ENCODE results near the gene POLE.

The POLE gene

DNA sequence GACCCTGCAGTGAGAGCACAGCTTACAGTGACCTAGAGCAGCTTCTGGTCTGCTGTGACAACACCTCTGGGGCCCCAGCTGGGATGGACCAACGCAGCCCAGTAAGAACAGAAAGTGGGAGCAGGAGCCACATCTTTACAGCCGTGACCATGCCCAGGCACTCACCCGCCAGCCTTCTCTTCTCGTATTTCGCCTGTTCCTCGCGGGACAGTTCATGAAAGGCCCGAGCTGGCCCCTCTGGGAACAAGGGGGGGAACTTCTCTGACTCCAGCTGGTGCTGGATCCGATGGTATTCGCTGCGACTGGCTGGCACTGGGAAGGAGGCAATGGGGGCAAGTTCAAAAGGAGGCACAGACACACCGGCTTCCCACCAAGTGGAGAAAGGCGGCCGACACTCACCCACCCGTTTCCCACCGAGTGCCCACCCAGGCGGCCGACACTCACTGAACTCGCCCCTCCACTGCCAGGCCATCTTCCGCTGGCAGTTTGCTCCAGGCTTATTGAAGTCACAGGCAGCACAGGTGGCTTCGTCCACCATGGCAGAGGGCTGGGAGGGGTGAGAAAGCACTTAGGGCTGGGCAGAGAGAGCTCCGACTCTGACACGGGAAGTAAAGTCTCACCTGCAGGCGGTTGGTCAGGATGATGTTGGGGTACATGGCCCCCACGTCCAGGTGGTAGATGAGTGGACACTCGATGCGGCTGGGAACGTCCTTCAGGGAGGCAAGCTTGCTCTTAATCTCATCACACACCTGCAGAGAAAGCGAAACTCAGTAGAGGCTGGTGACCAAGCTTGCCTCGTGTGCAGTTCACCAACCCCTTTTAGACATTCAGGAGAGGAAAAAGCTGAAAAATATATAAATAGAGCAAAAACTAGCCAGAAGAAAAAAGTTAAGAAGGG, 18.7 kb downstream of the POLE start:
- TF ChIP-seq MYC (IDR thresholded peaks at IDR 0.05; ENCODE audit: low read depth, low read length): no peak
- TF ChIP-seq, protein P1, sequence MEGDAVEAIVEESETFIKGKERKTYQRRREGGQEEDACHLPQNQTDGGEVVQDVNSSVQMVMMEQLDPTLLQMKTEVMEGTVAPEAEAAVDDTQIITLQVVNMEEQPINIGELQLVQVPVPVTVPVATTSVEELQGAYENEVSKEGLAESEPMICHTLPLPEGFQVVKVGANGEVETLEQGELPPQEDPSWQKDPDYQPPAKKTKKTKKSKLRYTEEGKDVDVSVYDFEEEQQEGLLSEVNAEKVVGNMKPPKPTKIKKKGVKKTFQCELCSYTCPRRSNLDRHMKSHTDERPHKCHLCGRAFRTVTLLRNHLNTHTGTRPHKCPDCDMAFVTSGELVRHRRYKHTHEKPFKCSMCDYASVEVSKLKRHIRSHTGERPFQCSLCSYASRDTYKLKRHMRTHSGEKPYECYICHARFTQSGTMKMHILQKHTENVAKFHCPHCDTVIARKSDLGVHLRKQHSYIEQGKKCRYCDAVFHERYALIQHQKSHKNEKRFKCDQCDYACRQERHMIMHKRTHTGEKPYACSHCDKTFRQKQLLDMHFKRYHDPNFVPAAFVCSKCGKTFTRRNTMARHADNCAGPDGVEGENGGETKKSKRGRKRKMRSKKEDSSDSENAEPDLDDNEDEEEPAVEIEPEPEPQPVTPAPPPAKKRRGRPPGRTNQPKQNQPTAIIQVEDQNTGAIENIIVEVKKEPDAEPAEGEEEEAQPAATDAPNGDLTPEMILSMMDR (IDR thresholded peaks at IDR 0.05; ENCODE audit: low read depth, low read length): no peak
- TF ChIP-seq, protein P2, sequence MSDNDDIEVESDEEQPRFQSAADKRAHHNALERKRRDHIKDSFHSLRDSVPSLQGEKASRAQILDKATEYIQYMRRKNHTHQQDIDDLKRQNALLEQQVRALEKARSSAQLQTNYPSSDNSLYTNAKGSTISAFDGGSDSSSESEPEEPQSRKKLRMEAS (IDR thresholded peaks at IDR 0.05; ENCODE audit: low read depth, low read length): no peak
- TF ChIP-seq POLR2A (IDR thresholded peaks at IDR 0.05; ENCODE audit: extremely low read depth, insufficient read length): no peak
- DNase-seq (ENCODE audit: low read depth): no peak
- no peak overlapping the region for H3K4me3 ChIP-seq (ENCODE audit: low read depth, low read length)

DNA sequence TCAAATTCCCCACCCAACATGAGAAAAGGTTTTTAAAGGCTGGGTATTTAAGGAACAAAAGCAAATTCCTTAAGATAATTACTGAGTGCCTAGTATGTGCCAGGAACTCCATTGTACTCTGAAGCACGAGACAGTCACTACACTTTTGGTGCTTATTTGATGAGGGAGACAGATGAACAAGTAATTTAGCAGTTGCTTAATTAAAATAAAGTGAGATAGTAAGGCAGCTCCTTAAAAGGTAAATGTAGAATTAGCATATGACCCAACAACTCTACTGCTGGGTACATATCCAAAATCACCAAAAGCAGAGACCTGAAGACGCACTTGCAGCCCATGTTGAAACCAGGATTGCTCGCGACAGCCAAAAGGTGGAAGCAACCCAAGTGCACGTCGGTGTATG, 21.3 kb downstream of the POLE start:
- no peak overlapping the region for H3K4me3 ChIP-seq (ENCODE audit: low read depth, low read length)
- DNase-seq (ENCODE audit: low read depth): no peak
- TF ChIP-seq POLR2A (IDR thresholded peaks at IDR 0.05; ENCODE audit: extremely low read depth, insufficient read length) (no peak), MYC (IDR thresholded peaks at IDR 0.05; ENCODE audit: low read depth, low read length) (no peak)
- TF ChIP-seq, protein P1 (IDR thresholded peaks at IDR 0.05; ENCODE audit: low read depth, low read length): no peak
- TF ChIP-seq, protein P2 (IDR thresholded peaks at IDR 0.05; ENCODE audit: low read depth, low read length): no peak

DNA sequence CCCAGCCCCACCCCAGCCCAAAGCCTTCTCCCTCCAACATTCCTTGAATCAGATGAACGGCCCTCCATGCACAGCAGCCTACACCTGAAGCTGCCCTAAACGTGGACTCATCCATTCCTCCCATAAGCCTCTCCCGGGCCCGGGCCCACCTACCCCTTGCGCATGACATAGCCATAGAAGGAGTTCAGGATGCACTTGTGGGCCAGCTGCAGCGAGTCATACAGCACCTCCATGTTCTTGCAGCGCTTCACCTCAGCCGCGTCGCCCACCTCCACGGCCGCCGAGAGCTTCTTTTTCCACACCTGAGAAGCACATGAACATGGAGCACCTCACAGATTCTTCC, 22.0 kb downstream of the POLE start:
- no peak overlapping the region for H3K4me3 ChIP-seq (ENCODE audit: low read depth, low read length)
- no peak for TF ChIP-seq MYC (IDR thresholded peaks at IDR 0.05; ENCODE audit: low read depth, low read length)
- no peak for DNase-seq (ENCODE audit: low read depth)

DNA sequence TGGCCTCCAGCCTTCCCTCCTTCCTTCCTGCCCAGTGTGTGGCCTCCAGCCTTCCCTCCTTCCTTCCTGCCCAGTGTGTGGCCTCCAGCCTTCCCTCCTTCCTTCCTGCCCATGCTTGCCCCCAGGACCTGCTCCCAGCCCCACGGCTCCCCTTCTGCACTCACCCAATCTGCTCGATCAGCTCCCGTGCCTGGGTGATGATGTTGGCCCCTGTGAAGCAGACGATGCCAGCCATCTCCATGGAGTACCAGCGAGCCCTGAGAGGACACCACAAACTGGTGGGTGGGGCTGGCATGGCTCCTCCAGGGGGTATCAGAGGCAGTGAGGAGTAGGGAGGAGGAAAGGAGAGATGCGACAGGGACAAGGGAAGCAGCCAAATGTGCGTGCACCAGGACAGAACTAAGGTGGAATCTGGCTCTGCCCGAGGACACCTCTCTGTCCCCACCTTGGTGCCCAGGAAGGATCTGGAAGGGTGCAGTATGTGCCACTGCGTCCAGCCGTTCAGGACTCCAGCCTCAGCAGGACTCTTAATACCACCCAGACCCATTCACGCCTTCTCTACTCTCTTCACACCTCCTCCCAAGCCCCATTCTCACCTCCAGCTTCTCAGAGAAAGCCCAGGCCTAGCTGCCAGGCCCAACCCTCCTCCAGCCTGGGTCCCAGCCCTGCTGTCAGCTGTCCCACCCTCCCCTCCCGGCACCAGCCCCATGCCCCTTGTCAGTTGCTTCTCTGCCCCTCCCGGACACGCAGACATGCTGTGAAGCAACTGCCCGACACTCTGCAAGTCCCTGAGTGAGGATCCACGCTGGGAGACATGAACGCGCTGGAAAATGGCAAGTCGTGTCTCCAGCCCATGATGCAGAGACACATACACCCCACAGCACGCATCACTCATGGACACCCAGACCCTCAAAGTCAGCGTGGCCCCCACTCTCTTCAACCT, 22.7 kb downstream of the POLE start:
- DNase-seq (ENCODE audit: low read depth): no peak
- TF ChIP-seq, protein P1 (IDR thresholded peaks at IDR 0.05; ENCODE audit: low read depth, low read length): no peak
- TF ChIP-seq, protein P2 (IDR thresholded peaks at IDR 0.05; ENCODE audit: low read depth, low read length): no peak
- TF ChIP-seq POLR2A (IDR thresholded peaks at IDR 0.05; ENCODE audit: extremely low read depth, insufficient read length) (no peak), MYC (IDR thresholded peaks at IDR 0.05; ENCODE audit: low read depth, low read length) (no peak)
- no peak overlapping the region for H3K4me3 ChIP-seq (ENCODE audit: low read depth, low read length)

DNA sequence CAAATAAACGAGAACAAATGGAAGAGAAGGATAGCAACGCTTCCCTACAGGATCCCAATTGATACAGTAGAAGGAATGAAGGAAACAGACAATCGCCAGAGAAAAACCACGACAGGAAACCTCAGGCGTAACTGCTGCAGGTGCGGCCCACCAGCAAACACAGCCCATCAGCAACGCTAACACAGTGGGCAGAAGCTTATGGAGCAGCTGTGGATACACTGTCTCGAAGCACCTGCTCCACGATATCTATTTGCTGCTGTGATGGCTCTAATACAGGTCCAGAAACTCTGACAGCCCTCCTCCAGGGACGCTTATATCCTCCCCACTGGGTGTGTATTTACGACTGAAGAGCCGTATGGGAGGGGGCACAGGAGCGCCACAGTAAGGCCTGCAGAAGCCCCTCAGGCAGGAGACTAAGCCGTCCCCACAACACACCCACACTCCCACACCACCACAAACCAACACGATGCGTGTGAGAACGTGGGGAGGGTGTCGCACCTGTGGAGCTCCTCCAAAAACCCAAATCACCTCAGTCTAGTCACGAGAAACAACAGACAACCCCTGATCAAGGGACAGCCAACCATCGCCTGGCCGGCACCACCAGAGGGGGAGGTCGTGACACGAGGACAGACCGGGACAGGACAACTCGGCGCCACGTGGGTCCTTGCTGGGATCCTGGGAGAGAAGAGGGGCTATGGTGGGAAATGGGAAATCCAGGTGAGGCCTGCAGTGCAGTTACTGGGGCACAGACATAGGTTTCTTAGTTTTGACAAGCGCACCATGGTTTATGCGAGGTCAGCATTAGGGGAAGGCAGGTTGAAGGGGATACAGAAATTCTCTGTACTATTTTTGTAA, 24.0 kb downstream of the POLE start:
- no peak for DNase-seq (ENCODE audit: low read depth)
- no peak overlapping the region for H3K4me3 ChIP-seq (ENCODE audit: low read depth, low read length)
- TF ChIP-seq MYC (IDR thresholded peaks at IDR 0.05; ENCODE audit: low read depth, low read length) (no peak), POLR2A (IDR thresholded peaks at IDR 0.05; ENCODE audit: extremely low read depth, insufficient read length) (no peak)
- TF ChIP-seq, protein P1 (IDR thresholded peaks at IDR 0.05; ENCODE audit: low read depth, low read length): no peak
- TF ChIP-seq, protein P2 (IDR thresholded peaks at IDR 0.05; ENCODE audit: low read depth, low read length): no peak
